Measurements from ENCODE around the gene ME1.

DNA sequence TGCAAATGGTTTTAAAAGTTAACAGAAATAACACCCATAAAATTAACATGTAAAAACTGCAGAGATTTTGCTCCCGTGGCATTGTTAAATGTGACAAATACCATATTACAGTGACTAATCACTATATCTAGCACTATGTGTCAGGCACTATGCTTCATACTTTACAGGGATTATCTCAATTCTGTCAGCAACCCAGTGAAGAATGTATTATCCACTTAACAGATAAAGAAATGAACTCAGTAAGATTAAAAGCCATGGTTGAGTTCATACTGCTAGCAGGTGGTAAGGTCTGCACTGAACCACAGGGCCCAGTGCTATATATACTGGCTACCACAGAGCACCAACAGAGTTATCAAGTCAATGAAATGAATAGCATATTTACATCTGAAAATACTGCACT is 172.3 kb downstream of the ME1 start:
- TF ChIP-seq, protein P1, sequence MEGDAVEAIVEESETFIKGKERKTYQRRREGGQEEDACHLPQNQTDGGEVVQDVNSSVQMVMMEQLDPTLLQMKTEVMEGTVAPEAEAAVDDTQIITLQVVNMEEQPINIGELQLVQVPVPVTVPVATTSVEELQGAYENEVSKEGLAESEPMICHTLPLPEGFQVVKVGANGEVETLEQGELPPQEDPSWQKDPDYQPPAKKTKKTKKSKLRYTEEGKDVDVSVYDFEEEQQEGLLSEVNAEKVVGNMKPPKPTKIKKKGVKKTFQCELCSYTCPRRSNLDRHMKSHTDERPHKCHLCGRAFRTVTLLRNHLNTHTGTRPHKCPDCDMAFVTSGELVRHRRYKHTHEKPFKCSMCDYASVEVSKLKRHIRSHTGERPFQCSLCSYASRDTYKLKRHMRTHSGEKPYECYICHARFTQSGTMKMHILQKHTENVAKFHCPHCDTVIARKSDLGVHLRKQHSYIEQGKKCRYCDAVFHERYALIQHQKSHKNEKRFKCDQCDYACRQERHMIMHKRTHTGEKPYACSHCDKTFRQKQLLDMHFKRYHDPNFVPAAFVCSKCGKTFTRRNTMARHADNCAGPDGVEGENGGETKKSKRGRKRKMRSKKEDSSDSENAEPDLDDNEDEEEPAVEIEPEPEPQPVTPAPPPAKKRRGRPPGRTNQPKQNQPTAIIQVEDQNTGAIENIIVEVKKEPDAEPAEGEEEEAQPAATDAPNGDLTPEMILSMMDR (IDR thresholded peaks at IDR 0.05; ENCODE audit: low read depth, low read length) = no peak
- no peak for TF ChIP-seq POLR2A (IDR thresholded peaks at IDR 0.05; ENCODE audit: extremely low read depth, insufficient read length)
- TF ChIP-seq, protein P2, sequence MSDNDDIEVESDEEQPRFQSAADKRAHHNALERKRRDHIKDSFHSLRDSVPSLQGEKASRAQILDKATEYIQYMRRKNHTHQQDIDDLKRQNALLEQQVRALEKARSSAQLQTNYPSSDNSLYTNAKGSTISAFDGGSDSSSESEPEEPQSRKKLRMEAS (IDR thresholded peaks at IDR 0.05; ENCODE audit: low read depth, low read length) = no peak
